Activated CD8-positive, alpha-beta memory T cell treated with anti-CD3 and anti-CD28 coated beads for 1 hour (primary cell): ENCODE data around the gene VWA8.
"Not testable (repeated sequence)": the region's sequence is repeated elsewhere in the genome, so short reads cannot be mapped to it uniquely, and the experiment has no call there.

Experiments used
- DNase-seq, 2 donors: peaks; one replicate each; pipeline ENCODE4 v3.0.0-alpha.2; 2020; ENCODE audit warnings: low read depth in 1 of 2; ENCODE audit errors: extremely low read depth in 1 of 2

The VWA8 gene

GRCh38 chr13:41811588-41812021 is 149.3 kb downstream of the VWA8 start:
- no peak for DNase-seq

DNA sequence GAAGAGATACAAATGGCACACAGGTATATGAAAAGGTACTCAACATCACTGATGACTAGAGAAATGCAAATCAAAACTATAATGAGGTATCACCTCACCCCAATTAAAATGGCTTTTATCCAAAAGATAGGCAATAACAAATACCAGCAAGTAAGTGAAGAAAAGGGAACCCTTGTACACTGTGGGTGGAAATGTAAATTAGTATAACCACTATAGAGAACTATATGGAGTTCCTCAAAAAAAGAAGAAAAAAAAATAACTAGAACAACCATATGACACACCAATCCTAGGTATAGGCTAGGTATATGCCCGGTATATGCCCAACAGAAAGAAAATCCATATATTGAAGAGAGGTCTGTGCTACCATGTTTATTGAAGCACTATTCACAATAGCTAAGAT is 150.9 kb downstream of the VWA8 start:
- no peak for DNase-seq

GRCh38 chr13:41803445-41803735 is 157.5 kb downstream of the VWA8 start:
- not testable (repeated sequence) for DNase-seq

DNA sequence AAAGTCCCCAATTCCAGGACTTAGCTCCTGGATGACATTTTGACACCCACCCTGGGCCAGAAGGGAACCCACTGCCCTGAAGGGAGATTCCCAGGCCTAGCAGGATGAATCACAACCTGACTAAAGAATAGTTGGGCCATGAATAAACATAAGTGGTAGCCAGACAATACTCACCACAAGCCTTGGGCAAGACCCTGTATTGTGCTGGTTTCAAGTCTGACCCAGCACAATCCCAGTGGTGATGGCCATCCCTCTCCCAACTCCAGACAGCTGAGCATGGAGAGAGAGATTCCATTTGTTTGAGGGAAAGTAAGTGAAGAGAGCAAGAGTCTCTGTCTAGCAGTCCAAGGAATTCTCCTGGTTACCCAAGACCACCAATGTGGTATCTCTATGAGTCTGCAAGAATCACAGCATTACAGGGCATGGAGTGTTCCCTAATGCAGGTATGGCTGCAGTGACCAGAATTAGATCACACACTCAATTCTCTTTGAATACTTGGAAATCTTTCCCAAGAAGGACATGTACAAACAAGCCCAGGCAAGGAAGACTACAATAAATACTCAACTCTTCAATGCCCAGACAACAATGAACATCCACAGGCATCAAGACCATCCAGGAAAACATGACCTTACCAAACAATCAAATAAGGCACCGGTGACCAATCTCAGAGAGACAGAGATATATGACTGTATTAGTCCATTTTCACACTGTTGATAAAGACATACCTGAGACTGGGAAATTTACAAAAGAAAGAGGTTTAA is 158.0 kb downstream of the VWA8 start:
- no peak for DNase-seq

DNA sequence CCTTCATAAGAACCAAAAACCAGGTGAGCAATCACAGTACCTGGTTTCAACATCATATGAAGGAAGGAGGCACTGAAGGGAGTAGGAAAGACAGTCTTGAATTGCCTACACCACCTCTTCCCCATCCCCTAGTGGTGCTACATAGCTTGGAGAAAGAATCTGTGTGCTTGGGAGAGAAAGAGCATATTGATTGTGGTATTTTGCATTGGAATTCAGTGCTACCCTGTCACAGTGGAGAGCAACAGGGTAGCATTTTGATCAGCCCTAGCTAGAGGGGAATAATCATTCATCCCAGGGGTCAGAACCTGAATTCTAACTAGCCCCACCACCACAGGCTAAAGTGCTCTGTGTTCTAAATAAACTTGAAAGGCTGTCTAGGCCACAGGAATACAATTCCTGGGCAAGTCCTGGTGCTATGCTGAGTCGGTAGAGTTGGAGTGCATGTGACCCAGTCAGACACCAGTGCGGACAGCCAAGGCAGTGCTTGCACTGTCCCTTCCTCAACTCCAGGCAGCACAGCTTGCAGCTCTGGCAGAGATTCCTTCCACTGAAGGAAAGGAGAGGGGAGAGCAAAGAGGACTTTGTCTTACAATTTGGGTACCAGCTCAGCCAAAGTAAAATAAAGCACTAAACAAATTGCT is 158.7 kb downstream of the VWA8 start:
- DNase-seq: no peak

- no peak for DNase-seq
Measured at GRCh38 chr13:41791056-41791455, 169.9 kb downstream of the VWA8 start.

DNA sequence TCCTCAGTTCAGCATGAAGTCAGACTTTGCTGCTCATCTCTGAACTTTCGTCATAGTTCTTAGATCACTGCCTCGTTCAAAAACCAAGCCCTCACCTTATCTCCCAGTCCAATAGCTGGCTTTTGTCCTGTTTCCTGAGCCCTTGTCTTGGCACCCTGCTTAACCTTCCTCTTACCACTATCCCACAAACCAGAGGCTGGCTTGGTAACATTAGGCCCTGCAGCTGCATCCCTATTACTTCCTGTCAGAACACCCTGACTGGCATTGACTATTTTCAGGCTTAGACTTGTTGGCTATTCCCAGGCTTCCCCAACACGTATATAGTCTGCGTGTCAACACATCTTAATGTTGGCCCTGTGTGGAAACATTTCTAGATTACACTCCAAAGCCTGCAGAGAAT is 172.4 kb downstream of the VWA8 start:
- no peak for DNase-seq

- DNase-seq: no peak
Measured at GRCh38 chr13:41785402-41786172, 175.3 kb downstream of the VWA8 start.

GRCh38 chr13:41782086-41782485 is 178.8 kb downstream of the VWA8 start:
- DNase-seq: no peak

DNA sequence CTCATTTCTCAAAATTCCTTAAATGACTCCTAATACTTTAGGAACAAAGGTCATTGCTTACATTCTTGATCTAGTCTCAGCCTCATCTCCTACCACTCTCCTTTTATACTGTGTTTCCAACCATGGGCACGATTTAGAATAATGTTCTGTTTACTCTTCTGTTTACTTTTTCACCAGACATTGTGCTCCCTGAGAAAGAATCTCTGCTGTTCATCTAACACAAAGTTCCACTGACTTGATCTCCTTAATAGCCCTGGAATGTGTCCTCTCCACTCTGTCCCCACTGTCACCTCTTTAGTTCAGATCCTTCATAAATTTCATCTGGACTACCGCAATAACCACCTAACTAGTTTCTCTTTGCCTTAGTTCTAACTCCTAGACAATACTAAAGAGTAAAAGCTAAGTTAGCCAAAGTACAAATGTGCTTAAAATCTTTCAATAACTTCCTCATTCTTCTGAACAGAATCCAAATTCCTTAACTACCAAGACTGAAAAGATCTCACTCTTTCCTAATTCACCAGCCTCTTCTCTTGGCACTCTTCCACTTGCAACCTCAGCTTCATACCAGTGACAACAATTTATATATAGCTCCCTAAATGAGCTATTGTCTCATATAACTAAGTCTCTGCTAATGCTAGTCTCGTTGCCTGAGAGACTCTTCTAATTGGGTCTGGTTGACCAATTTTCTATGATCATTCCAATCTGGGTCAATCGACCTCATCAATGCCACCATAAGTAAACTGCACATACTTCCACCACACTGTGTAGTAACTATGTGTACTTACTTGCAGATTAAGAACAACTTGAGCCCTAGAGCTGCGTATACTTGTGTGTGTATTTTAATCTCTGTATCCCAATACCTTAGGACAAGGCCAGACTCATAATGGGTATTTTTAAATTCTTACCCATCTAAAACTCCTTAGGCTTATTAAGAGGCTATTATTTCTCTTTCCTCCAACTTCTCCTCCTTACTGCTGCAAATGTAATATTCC is 179.9 kb downstream of the VWA8 start:
- no peak for DNase-seq

- DNase-seq: no peak
Measured at GRCh38 chr13:41775251-41775650, 185.7 kb downstream of the VWA8 start.

- DNase-seq: no peak
Measured at GRCh38 chr13:41774605-41775218, 186.2 kb downstream of the VWA8 start.

DNA sequence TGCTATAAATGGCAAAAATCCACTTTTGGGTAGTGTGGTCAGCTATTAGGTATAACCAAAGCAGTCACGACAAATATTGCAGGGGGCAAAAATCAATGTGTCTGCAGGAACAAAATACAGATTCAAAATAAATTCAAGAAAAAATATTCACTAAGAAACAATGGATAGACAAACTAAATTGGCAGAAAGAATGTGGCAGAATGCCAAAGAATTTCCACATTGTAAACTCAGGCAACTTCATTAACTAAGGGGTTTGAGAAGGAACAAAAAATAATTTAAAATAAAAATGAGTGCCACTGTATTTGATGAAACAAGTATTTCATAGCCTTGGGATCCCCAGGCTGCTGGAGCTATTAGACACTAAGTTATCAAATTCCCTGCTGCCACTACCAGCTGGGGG is 193.1 kb downstream of the VWA8 start:
- DNase-seq: no peak

- no peak for DNase-seq
Measured at GRCh38 chr13:41766439-41766838, 194.5 kb downstream of the VWA8 start.

- no peak for DNase-seq
Measured at GRCh38 chr13:41765813-41766212, 195.1 kb downstream of the VWA8 start.

- no peak for DNase-seq
Measured at GRCh38 chr13:41765020-41765419, 195.9 kb downstream of the VWA8 start.

DNA sequence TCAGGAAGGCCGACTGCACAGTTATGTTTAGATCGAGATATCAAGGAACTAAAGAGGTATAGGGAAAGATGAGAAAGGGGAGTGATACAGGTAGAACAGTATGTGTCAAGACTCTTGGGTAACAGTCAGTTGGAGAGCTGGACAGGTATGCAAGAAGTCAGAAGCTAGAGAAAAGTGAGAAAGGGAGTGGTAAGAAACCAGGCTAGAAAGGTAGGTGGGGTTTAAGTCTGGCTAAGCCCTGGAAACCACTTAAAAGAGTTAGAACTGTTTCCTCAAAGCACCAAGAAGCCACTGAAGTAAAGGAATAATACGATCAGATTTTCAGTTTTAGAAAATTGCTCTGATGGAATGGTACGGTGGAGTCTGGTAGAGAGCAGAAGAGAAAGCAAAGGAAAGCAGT is 196.4 kb downstream of the VWA8 start:
- no peak for DNase-seq

GRCh38 chr13:41763782-41764181 is 197.1 kb downstream of the VWA8 start:
- no peak for DNase-seq

- no peak for DNase-seq
Measured at GRCh38 chr13:41762796-41763195, 198.1 kb downstream of the VWA8 start.

GRCh38 chr13:41756198-41756880 is 204.6 kb downstream of the VWA8 start:
- no peak for DNase-seq
